ENCODE data around the gene GIMAP8. TPM values are rescaled to one million over a fixed set of nuclear protein-coding genes. Genes with fewer than 3 reads are reported as not detected.

The GIMAP8 gene
- total and polyA plus RNA-seq, 2 of the 8 experiments (the other 6 are each of a cell fraction or from before 2014, with no cell fraction given), result not detected

- Histone ChIP-seq H2BK20ac (ENCODE audit: low read length) (no peak overlapping the region), H3K79me1 (ENCODE audit: low read depth, low read length) (no peaks in the 10 kb centered on the region), H3K4me1 (replicated peaks in 1 of 4; ENCODE audit: control insufficient read depth in 3 of 4, insufficient read depth in 4 of 4, low read length in 3 of 4) (peaks cover 0 to 3% (median 0%) of the 10 kb centered on the region in 4 experiments; a peak in 2 of 7 replicates), H2BK120ac (replicated peaks; ENCODE audit: low read depth, low read length) (no peak overlapping the region), H3K79me2 (ENCODE audit: control insufficient read depth in 1 of 2, insufficient read depth in 2 of 2, low read length in 2 of 2) (no peaks in the 10 kb centered on the region), H3K14ac (ENCODE audit: insufficient read length) (no peak overlapping the region), H3K9ac (replicated peaks in 1 of 4; ENCODE audit: extremely low read depth in 1 of 4, low read depth in 3 of 4, low read length in 3 of 4) (no peak overlapping the region), H3K56ac (replicated peaks; ENCODE audit: insufficient read length, low read depth, low read length) (no peak overlapping the region), H3K27ac (ENCODE audit: low read depth, low read length) (no peak overlapping the region), H3K4me3 (ENCODE audit: extremely low read depth in 1 of 4, insufficient read depth in 2 of 4, low read depth in 3 of 4, low read length in 4 of 4) (no peak overlapping the region), H3K4me2 (ENCODE audit: insufficient read depth in 1 of 2, low read depth in 2 of 2, low read length in 2 of 2) (no peak overlapping the region), H2BK12ac (ENCODE audit: low read depth, low read length) (no peak overlapping the region; the same call in 1 of the 2 replicates), H4K91ac (replicated peaks; ENCODE audit: insufficient read length, low read length) (no peak overlapping the region), H3K9me3 (ENCODE audit: insufficient read depth in 2 of 2, low read depth in 1 of 2, low read length in 1 of 2) (no peaks in the 10 kb centered on the region), H4K20me1 (replicated peaks in 1 of 2; ENCODE audit: control insufficient read depth in 1 of 2, insufficient read depth in 2 of 2, low read length in 2 of 2) (no peaks in the 10 kb centered on the region), H3K27me3 (replicated peaks in 1 of 4; ENCODE audit: control insufficient read depth in 3 of 4, extremely low read depth in 1 of 4, insufficient read depth in 3 of 4, low read length in 3 of 4) (no peaks in the 10 kb centered on the region), H2BK5ac (ENCODE audit: low read depth, low read length) (no peak overlapping the region), H3K4ac (replicated peaks; ENCODE audit: insufficient read length, low read depth, low read length) (no peak overlapping the region), H2BK15ac (ENCODE audit: low read length) (no peak overlapping the region), H2AK5ac (ENCODE audit: low read depth, low read length) (no peak overlapping the region), H3K23ac (ENCODE audit: insufficient read length) (no peak overlapping the region), H3K18ac (ENCODE audit: extremely low read depth, low read length) (peak overlapping the region; percentile 60), H4K8ac (ENCODE audit: extremely low read depth, insufficient read depth, low read length) (no peak overlapping the region), H3K23me2 (ENCODE audit: low read depth, low read length) (no peaks in the 10 kb centered on the region), H2AFZ (ENCODE audit: low read length) (no peak overlapping the region), H3K36me3 (ENCODE audit: control insufficient read depth in 2 of 4, insufficient read depth in 4 of 4, low read length in 3 of 4) (no peaks in the 10 kb centered on the region), H4K5ac (ENCODE audit: insufficient read length, low read depth, low read length) (no peak overlapping the region)
- ChIA-PET POLR2A (ENCODE audit: partially characterized antibody) (interaction anchor here (0.6 to 1.2 kb wide), 7 partner anchors 13 to 98 kb away, joined by 3 to 4 read pairs (median 3); no protein-coding TSS in a partner anchor), CTCF (ENCODE audit: partially characterized antibody) (interaction anchor here (0.7 to 2.6 kb wide), 23 partner anchors 9 to 136 kb away, joined by 3 to 16 read pairs (median 4); partner anchors contain the start of gene RARRES2)
- 88% methylated on average over 16 of the region's 17 CpGs; no CpG with 5 or more reads in 1 of the 2 experiments for WGBS, 2 experiments (ENCODE audit: extremely low coverage in 1 of 2, insufficient coverage in 1 of 2, insufficient read length in 1 of 2, insufficient replicate concordance in 2 of 2, low coverage in 1 of 2, low lambda C conversion rate in 2 of 2, missing lambda C conversion rate in 1 of 2)
- DNase-seq (ENCODE audit: low read depth in 1 of 2, low spot score in 2 of 2) (peak in 1 of 2 experiments; percentile 41), FAIRE-seq (no peak)
- TF ChIP-seq, protein P1, sequence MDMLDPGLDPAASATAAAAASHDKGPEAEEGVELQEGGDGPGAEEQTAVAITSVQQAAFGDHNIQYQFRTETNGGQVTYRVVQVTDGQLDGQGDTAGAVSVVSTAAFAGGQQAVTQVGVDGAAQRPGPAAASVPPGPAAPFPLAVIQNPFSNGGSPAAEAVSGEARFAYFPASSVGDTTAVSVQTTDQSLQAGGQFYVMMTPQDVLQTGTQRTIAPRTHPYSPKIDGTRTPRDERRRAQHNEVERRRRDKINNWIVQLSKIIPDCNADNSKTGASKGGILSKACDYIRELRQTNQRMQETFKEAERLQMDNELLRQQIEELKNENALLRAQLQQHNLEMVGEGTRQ (IDR thresholded peaks at IDR 0.05; ENCODE audit: low read length), result no peak
These were observed 28.6 kb upstream of the GIMAP8 start for GRCh38 chr7:150421831-150422230.

Measured in H1 (cell line).